ENCODE measurements around the gene CROCC2.

Gene CROCC2

GRCh38 chr2:240906141-240906910, at the start of gene CROCC2:
TSS of gene CROCC2 (plus strand) at chr2:240906336. CDS start at chr2:240906514, 178 bp downstream.
- DNase-seq, result peak; percentile 52

GRCh38 chr2:240857039-240858008, 48.8 kb upstream of the CROCC2 start:
- peak; percentile 75 for DNase-seq

GRCh38 chr2:240858321-240858720, 47.8 kb upstream of the CROCC2 start:
- DNase-seq, result no peak

GRCh38 chr2:240858871-240859270, 47.3 kb upstream of the CROCC2 start:
- DNase-seq, result no peak

- no peak for DNase-seq
Observed at GRCh38 chr2:240861547-240861946, 44.6 kb upstream of the CROCC2 start.

GRCh38 chr2:240864475-240864874, 41.7 kb upstream of the CROCC2 start:
- DNase-seq, result no peak

- no peak for DNase-seq
Observed at GRCh38 chr2:240865391-240865790, 40.7 kb upstream of the CROCC2 start.

- peak; percentile 90 for DNase-seq
Observed at GRCh38 chr2:240868286-240869108, 37.6 kb upstream of the CROCC2 start, which contains the start of gene AGXT. TSS of gene AGXT (plus strand) at chr2:240868824. CDS start at chr2:240868866, 42 bp downstream.

GRCh38 chr2:240869109-240869955, 36.8 kb upstream of the CROCC2 start:
- no peak for DNase-seq

- no peak for DNase-seq
Observed at GRCh38 chr2:240869956-240870875, 35.9 kb upstream of the CROCC2 start.

- DNase-seq, result no peak
Observed at GRCh38 chr2:240871071-240871958, 34.8 kb upstream of the CROCC2 start.

- no peak for DNase-seq
Observed at GRCh38 chr2:240872317-240873097, 33.6 kb upstream of the CROCC2 start.

GRCh38 chr2:240873098-240873788, 32.9 kb upstream of the CROCC2 start:
- no peak for DNase-seq

- DNase-seq, result peak; percentile 76
Observed at GRCh38 chr2:240873805-240874714, 32.1 kb upstream of the CROCC2 start.

GRCh38 chr2:240874715-240875227, 31.4 kb upstream of the CROCC2 start:
- DNase-seq, result no peak

- no peak for DNase-seq
Observed at GRCh38 chr2:240875228-240876034, 30.7 kb upstream of the CROCC2 start.
